GM12864 (cell line): ENCODE data around the gene CRYBG1.
"Not testable (repeated sequence)": the region's sequence is repeated elsewhere in the genome, so short reads cannot be mapped to it uniquely, and the experiment has no call there.

ENCODE experiments used
- DNase-seq: peaks from one replicate; pipeline ENCODE4 v3.0.0-alpha.2; 2011; ENCODE audit warnings: low read depth
- H3K4me3 ChIP-seq: 2 replicates; pipeline ENCODE4 v1.5.1; 2011; ENCODE audit warnings: mild to moderate bottlenecking, low read depth, low read length, control low read depth
- CTCF ChIP-seq: IDR thresholded peaks from 2 replicates; pipeline ENCODE4 v1.5.1; 2011; ENCODE audit warnings: low read depth, mild to moderate bottlenecking, moderate library complexity, low read length, control low read depth, inconsistent platforms; ENCODE audit errors: missing control alignments

CRYBG1 gene

GRCh38 chr6:106514583-106514885 is 154.0 kb downstream of the CRYBG1 start:
- no peak for TF ChIP-seq CTCF
- peak overlapping the region; percentile 93; the same call in 1 of the 2 replicates for H3K4me3 ChIP-seq
- no peak for DNase-seq

- not testable (repeated sequence) for H3K4me3 ChIP-seq, DNase-seq
Measured at GRCh38 chr6:106515582-106515981, 155.1 kb downstream of the CRYBG1 start.

DNA sequence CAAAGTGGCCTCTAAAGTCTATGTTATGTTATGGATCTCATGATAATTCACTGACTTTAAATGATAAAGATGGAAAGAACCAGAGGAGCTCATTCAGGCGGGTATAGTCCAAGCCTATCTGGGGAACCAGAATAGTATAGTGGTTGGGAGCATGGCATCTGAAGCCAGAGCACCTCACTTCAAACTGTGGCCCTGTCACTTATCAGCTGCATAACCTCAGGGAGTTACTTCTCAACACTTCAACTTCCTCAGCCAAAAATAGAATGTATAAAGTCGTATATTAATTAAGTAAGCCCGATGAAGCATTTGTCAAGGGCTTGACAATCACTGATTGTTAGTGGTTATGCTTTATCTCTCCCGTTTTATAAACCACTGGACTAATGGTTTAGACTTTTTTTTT is 156.1 kb downstream of the CRYBG1 start:
- no peak for DNase-seq
- TF ChIP-seq CTCF: no peak
- peak overlapping the region; percentile 32; the same call in 1 of the 2 replicates for H3K4me3 ChIP-seq

DNA sequence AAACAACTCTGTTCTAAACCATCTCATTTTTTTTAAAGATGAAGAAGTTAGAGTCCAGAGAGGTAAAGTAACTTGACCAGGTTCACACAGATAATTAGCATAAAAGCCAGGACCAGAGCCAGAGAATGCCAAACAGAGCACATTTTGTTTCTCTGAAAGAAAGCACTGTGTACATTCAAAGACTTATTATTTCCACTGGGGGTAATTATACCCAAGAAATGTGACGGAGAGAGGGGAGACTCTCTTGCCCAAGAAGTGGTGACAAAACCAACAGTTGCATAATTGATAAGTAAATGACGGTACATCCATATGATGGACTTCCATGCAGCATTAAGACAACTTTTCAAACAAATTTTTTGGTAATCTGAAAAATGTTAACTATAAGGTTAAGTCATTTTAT is 157.2 kb downstream of the CRYBG1 start:
- TF ChIP-seq CTCF: no peak
- DNase-seq: no peak

GRCh38 chr6:106518748-106519147 is 158.2 kb downstream of the CRYBG1 start:
- DNase-seq: no peak

More for the DNA sequence above, 157.2 kb downstream of the CRYBG1 start:
- peak overlapping the region; percentile 34; the same call in 1 of the 2 replicates for H3K4me3 ChIP-seq

GRCh38 chr6:106519460-106520394 is 159.2 kb downstream of the CRYBG1 start:
- TF ChIP-seq CTCF: no peak
- peak overlapping the region; percentile 62 for H3K4me3 ChIP-seq
- DNase-seq: peak; percentile 85

More at GRCh38 chr6:106518748-106519147, 158.2 kb downstream of the CRYBG1 start:
- no peak for TF ChIP-seq CTCF
- peak overlapping the region; percentile 62 for H3K4me3 ChIP-seq

- H3K4me3 ChIP-seq: peak overlapping the region; percentile 62
- no peak for TF ChIP-seq CTCF
- DNase-seq: peak; percentile 93
Measured at GRCh38 chr6:106520711-106521401, 160.3 kb downstream of the CRYBG1 start.
